HG02970 (cell line): ENCODE measurements around the gene STIM2.
"Not testable (repeated sequence)": the region's sequence is repeated elsewhere in the genome, so short reads cannot be mapped to it uniquely, and the experiment has no call there.

Experiments
- ATAC-seq: cut with Tn5 transposase; IDR thresholded peaks from one replicate; pipeline ENCODE4 v1.9.1; 2021; ENCODE audit warnings: mild to moderate bottlenecking, moderate library complexity, moderate number of reproducible peaks; ENCODE audit not compliant: unreplicated experiment, low FRiP score

The STIM2 gene

GRCh38 chr4:26947318-26947717 is 86.7 kb downstream of the STIM2 start:
- ATAC-seq, result no peak

- ATAC-seq, result no peak
Observed at GRCh38 chr4:26950446-26950845, 89.8 kb downstream of the STIM2 start.

GRCh38 chr4:26952891-26953290 is 92.2 kb downstream of the STIM2 start:
- no peak for ATAC-seq

GRCh38 chr4:26953366-26953765 is 92.7 kb downstream of the STIM2 start:
- ATAC-seq, result no peak

- ATAC-seq, result no peak
Observed at GRCh38 chr4:26953770-26954423, 93.3 kb downstream of the STIM2 start.

GRCh38 chr4:26955241-26955640 is 94.6 kb downstream of the STIM2 start:
- ATAC-seq, result no peak

GRCh38 chr4:26958925-26959653 is 98.4 kb downstream of the STIM2 start:
- ATAC-seq, result no peak

GRCh38 chr4:26959654-26960047 is 99.0 kb downstream of the STIM2 start:
- no peak for ATAC-seq

GRCh38 chr4:26962720-26963119 is 102.1 kb downstream of the STIM2 start:
- no peak for ATAC-seq

- no peak for ATAC-seq
Observed at GRCh38 chr4:26964512-26964911, 103.9 kb downstream of the STIM2 start.

- ATAC-seq, result no peak
Observed at GRCh38 chr4:26964994-26965393, 104.4 kb downstream of the STIM2 start.

GRCh38 chr4:26975464-26976181 is 115.0 kb downstream of the STIM2 start:
- ATAC-seq, result not testable (repeated sequence)

GRCh38 chr4:26978387-26979053 is 117.9 kb downstream of the STIM2 start:
- no peak for ATAC-seq

- no peak for ATAC-seq
Observed at GRCh38 chr4:26984896-26985295, 124.3 kb downstream of the STIM2 start.

- ATAC-seq, result no peak
Observed at GRCh38 chr4:26985873-26986272, 125.2 kb downstream of the STIM2 start.

GRCh38 chr4:26987191-26987590 is 126.5 kb downstream of the STIM2 start:
- ATAC-seq, result no peak

- ATAC-seq, result no peak
Observed at GRCh38 chr4:26991057-26991456, 130.4 kb downstream of the STIM2 start.

- ATAC-seq, result peak; percentile 82
Observed at GRCh38 chr4:26992657-26993361, 132.2 kb downstream of the STIM2 start.

GRCh38 chr4:26993539-26993938 is 132.9 kb downstream of the STIM2 start:
- no peak for ATAC-seq

GRCh38 chr4:26993967-26994366 is 133.3 kb downstream of the STIM2 start:
- no peak for ATAC-seq
